Brain microvascular endothelial cell (primary cell): ENCODE measurements around the gene FAM163A.

Source experiments
- DNase-seq: peaks from one replicate; pipeline ENCODE4 v3.0.0-alpha.2; 2020
- H3K27ac ChIP-seq: fragments of 250-450 bp; sonication (Bioruptor Pico); 2 replicates; pipeline ENCODE4 v1.5.1; 2020; ENCODE audit warnings: mild to moderate bottlenecking, moderate library complexity
- H3K27me3 ChIP-seq: fragments of 250-450 bp; sonication (Bioruptor Pico); replicated peaks from 2 replicates; pipeline ENCODE4 v1.5.1; 2020; ENCODE audit warnings: mild to moderate bottlenecking
- H3K36me3 ChIP-seq: fragments of 250-450 bp; sonication (Bioruptor Pico); replicated peaks from 2 replicates; pipeline ENCODE4 v1.5.1; 2020; ENCODE audit warnings: mild to moderate bottlenecking
- H3K4me3 ChIP-seq: 2 replicates; pipeline ENCODE4 v1.5.1; 2011; ENCODE audit warnings: low read depth, mild to moderate bottlenecking, control low read depth, low read length, moderate library complexity
- in situ Hi-C: cut with HindIII; loops from 2 replicates; pipeline ENCODE4 v1.10.0; 2017; ENCODE audit warnings: low sequenced_read_pairs, low pct_ligation_motif_present
- TF ChIP-seq, protein P1 (sequence below): IDR thresholded peaks from 2 replicates; pipeline ENCODE4 v1.5.1; 2011; ENCODE audit warnings: low read depth, mild to moderate bottlenecking, moderate library complexity, low read length, control low read depth, inconsistent platforms; ENCODE audit errors: missing control alignments

The FAM163A gene

DNA sequence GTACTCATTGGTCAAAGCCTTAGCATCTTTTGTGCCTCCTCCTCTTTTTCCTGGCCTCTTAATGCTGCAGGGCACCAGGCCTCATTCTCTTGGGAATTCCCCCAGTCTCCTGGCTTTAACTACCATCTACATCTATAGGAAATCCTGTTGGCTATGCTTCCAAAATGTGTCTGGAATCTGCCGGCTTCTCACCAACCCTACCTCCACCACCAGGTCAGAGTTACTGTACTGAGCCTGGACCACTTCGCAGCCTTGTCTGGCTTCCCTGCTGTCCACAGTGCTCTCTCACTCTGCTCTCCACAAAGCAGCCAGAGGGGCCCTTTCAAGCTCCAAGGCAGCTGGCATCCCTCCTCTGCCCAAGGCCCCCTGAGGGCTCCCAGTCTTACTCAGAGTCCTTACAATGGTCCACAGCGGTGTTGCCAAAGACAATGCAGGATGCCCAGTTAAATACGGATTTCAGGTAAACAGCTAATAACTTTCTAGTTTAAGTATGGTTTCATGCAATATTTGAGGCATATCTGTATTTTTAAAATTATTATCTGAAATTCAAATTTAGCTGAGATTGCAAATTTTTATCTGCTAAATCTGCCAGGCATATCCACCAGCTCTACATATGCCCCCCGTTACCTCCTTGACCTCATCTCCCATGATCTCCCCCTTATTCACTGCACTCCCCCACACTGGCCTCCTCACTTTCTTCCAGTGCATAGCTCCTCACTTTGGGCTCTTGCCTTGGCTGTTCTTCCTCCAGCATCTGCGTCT lies 34.5 kb upstream of the FAM163A start:
- TF ChIP-seq, protein P1, sequence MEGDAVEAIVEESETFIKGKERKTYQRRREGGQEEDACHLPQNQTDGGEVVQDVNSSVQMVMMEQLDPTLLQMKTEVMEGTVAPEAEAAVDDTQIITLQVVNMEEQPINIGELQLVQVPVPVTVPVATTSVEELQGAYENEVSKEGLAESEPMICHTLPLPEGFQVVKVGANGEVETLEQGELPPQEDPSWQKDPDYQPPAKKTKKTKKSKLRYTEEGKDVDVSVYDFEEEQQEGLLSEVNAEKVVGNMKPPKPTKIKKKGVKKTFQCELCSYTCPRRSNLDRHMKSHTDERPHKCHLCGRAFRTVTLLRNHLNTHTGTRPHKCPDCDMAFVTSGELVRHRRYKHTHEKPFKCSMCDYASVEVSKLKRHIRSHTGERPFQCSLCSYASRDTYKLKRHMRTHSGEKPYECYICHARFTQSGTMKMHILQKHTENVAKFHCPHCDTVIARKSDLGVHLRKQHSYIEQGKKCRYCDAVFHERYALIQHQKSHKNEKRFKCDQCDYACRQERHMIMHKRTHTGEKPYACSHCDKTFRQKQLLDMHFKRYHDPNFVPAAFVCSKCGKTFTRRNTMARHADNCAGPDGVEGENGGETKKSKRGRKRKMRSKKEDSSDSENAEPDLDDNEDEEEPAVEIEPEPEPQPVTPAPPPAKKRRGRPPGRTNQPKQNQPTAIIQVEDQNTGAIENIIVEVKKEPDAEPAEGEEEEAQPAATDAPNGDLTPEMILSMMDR = no peak
- H3K27ac ChIP-seq = no peak overlapping the region
- in situ Hi-C loops = no loop called here
- H3K4me3 ChIP-seq = no peak overlapping the region
- no peaks in the 10 kb centered on the region for H3K36me3 ChIP-seq
- H3K27me3 ChIP-seq = peaks cover 2% of the 10 kb centered on the region
- no peak for DNase-seq

DNA sequence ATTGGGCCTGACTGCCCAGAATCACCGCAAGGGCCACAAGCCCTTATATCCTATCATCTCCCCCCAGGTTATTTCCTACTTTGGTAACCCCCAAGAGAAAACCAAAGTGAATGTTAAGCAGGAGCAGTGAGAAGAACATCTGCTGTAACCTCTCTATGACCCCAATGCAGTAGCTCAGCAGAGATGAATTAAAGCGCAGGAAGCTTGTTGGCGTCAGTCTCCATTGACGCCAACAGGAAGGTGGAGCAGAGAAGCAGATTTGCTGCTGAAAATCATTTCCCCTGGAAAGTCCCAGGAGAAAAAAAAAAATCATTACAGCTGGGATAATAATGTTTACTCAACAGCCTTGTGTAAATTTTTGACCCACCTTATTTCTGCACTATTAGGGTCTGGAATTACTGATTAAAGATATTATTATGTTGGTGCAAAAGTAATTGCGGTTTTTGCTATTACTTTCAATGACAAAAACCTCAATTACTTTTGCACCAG lies 33.2 kb upstream of the FAM163A start:
- in situ Hi-C loops = loop anchor here (10.0 kb wide), 1 partner anchor 105 kb away; no protein-coding TSS in a partner anchor
- TF ChIP-seq, protein P1 = no peak
- Histone ChIP-seq H3K27ac (peak overlapping the region; percentile 59), H3K4me3 (no peak overlapping the region), H3K27me3 (peaks cover 2% of the 10 kb centered on the region), H3K36me3 (no peaks in the 10 kb centered on the region)
- peak; percentile 80 for DNase-seq

DNA sequence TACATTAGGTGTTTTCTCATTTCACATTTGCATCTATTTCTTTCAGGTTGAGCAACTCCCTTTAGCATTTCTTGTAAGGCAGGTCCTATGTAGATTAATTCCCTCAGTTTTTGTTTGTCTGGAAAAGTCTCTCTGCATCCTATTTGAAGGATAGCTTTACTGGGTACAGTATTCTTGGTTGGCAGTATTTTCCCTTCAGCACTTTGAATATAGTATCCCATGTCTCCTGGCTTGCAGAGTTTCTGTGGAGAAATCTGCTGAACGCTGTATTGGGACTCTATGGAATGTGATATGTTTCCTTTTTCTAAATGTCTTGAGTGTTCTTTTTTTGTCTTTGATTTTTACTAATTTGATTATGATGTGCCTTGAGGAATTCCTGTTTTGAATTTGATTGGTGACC lies 28.9 kb upstream of the FAM163A start:
- H3K4me3 ChIP-seq = no peak overlapping the region
- TF ChIP-seq, protein P1 = no peak
- H3K36me3 ChIP-seq = no peaks in the 10 kb centered on the region
- H3K27ac ChIP-seq = no peak overlapping the region
- no peaks in the 10 kb centered on the region for H3K27me3 ChIP-seq
- DNase-seq = no peak
- in situ Hi-C loops = loop anchor here (10.0 kb wide), 1 partner anchor 101 kb away; no protein-coding TSS in a partner anchor

DNA sequence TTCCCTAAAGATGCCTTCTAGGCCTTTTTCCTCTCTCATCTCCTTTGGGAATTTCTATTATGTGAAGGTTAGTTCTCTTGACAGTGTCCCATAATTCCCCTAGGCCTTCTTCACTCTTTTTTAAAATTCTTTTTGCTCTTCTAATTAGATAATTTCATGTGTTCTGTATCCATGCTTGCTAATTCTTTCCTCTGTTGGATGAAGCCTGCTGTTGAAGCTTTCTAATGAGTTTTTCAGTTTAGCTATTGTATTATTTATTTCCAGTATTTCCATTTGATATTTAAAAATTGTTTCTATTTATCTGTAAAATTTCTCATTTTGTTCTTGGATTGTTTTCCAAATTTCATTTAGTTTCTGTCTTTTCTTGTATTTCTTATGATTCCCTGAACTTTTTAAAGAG lies 28.5 kb upstream of the FAM163A start:
- in situ Hi-C loops = loop anchor here (10.0 kb wide), 1 partner anchor 100 kb away; no protein-coding TSS in a partner anchor
- Histone ChIP-seq H3K36me3 (no peaks in the 10 kb centered on the region), H3K27ac (no peak overlapping the region), H3K27me3 (no peaks in the 10 kb centered on the region), H3K4me3 (no peak overlapping the region)
- DNase-seq = no peak
- TF ChIP-seq, protein P1 = no peak

DNA sequence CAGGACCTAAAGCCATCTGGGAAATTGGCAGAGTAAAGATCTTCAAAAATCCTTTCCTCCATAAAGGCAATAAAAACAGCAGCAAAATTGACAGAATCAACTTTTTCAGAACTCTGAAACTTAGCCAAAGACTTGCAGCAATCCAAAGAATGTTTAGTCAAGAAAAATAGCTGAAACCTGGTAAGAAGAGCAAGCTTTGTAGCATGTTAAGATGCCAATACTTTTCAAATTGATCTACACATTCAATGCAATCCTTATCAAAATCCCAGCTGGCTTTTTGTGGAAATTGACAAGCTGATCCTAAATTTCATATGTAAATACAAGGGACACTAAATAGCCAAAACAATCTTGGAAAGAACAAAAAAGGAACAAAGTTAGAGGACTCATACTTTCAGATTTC lies 23.8 kb upstream of the FAM163A start:
- in situ Hi-C loops = loop anchor here (10.0 kb wide), 1 partner anchor 96 kb away; no protein-coding TSS in a partner anchor
- no peak for DNase-seq
- Histone ChIP-seq H3K27ac (no peak overlapping the region), H3K36me3 (no peaks in the 10 kb centered on the region), H3K27me3 (no peaks in the 10 kb centered on the region), H3K4me3 (no peak overlapping the region)
- TF ChIP-seq, protein P1 = no peak
